A549 (cell line): ENCODE results near the gene C1QL1. TPM values are rescaled to one million over a fixed set of nuclear protein-coding genes. Genes with fewer than 3 reads are reported as not detected.

Source experiments
- ATAC-seq, 2 experiments: fragments of 200-7000 bp in 1 of 2; fragments of >200 bp in 1 of 2; cut with Nextera tagmentation in 1 of 2; cut with Tn5 transposase in 1 of 2; 3 replicates each; pipeline versions ENCODE4 v1.8.0 to v1.9.1; 2018 to 2020; ENCODE audit warnings: mild to moderate bottlenecking in 1 of 2, moderate library complexity in 1 of 2
- CTCF ChIA-PET: fragments of 300-600 bp; sonication (Branson Sonifier 250); formaldehyde crosslinking; extraction: SDS; loops from one replicate; lab custom pipeline; 2021; ENCODE audit warnings: antibody characterized with exemption, inconsistent platforms; lab: Yijun Ruan, JAX
- POLR2A ChIA-PET: fragments of 350-600 bp; formaldehyde crosslinking; extraction: SDS; loops from one replicate; lab custom pipeline; 2021; ENCODE audit warnings: antibody characterized with exemption, inconsistent platforms; lab: Yijun Ruan, JAX
- DNase-seq, 2 experiments: peaks; one replicate each; pipeline versions ENCODE4 v3.0.0 to v3.0.0-alpha.2; 2011 to 2016; ENCODE audit warnings: low read depth in 1 of 2, low spot score in 1 of 2
- FAIRE-seq: peaks from 2 replicates; lab custom pipeline; 2011; peaks lifted over from hg19 to GRCh38; lab: Jason Lieb, UNC
- H3K27ac ChIP-seq, 2 experiments: fragments of >200 bp; sonication (Bioruptor Twin); formaldehyde crosslinking; 3 replicates each; pipeline ENCODE4 v1.5.1; 2016 to 2017
- H3K4me1 ChIP-seq: fragments of >200 bp; sonication (Bioruptor Twin); formaldehyde crosslinking; 3 replicates; pipeline ENCODE4 v1.6.1; 2016
- H3K4me2 ChIP-seq: fragments of >200 bp; sonication (Bioruptor Twin); formaldehyde crosslinking; 3 replicates; pipeline ENCODE4 v1.6.1; 2016
- H3K4me3 ChIP-seq: fragments of >200 bp; sonication (Bioruptor Twin); formaldehyde crosslinking; 3 replicates; pipeline ENCODE4 v1.5.1; 2016
- H3K9me3 ChIP-seq: fragments of >200 bp; sonication (Bioruptor Twin); formaldehyde crosslinking; 3 replicates; pipeline ENCODE4 v1.6.1; 2016
- BHLHE40 ChIP-seq: IDR thresholded peaks from 2 replicates; pipeline ENCODE4 v1.6.1; 2012; ENCODE audit warnings: low read depth, low read length, inconsistent platforms
- CBX2 ChIP-seq: fragments of 200-600 bp; sonication (generic); IDR thresholded peaks from 2 replicates; pipeline ENCODE4 v1.6.1; 2016; ENCODE audit warnings: low read depth, mild to moderate bottlenecking, borderline replicate concordance
- CHD2 ChIP-seq: fragments of 150-350 bp; IDR thresholded peaks from 2 replicates; pipeline ENCODE4 v1.6.1; 2014; ENCODE audit warnings: low read length; ENCODE audit not compliant: partially characterized antibody
- EHMT2 ChIP-seq: fragments of 200-600 bp; sonication (generic); IDR thresholded peaks from 2 replicates; pipeline ENCODE4 v1.6.1; 2016; ENCODE audit warnings: antibody characterized with exemption, low read depth, mild to moderate bottlenecking, moderate library complexity
- ELK1 ChIP-seq: fragments of 150-350 bp; IDR thresholded peaks from 2 replicates; pipeline ENCODE4 v1.6.1; 2014; ENCODE audit warnings: low read depth, mild to moderate bottlenecking, low read length
- ESRRA ChIP-seq: fragments of 150-350 bp; IDR thresholded peaks from 2 replicates; pipeline ENCODE4 v1.6.1; 2014; ENCODE audit warnings: mild to moderate bottlenecking, low read length, borderline replicate concordance
- FOSB ChIP-seq: fragments of 250-450 bp; sonication (Bioruptor Pico); IDR thresholded peaks from 2 replicates; pipeline ENCODE4 v1.5.0; 2020; ENCODE audit warnings: mild to moderate bottlenecking, moderate library complexity
- FOSL2 ChIP-seq, 2 experiments: fragments of 450-650 bp in 1 of 2; fragments of >200 bp in 1 of 2; sonication (Bioruptor Twin) in 1 of 2; formaldehyde crosslinking; IDR thresholded peaks; 2 replicates each; pipeline versions ENCODE4 v1.5.0 to v1.6.1; 2016 to 2020; ENCODE audit warnings: mild to moderate bottlenecking in 1 of 2, moderate library complexity in 1 of 2
- FOXS1 ChIP-seq: fragments of 250-450 bp; sonication (Bioruptor Pico); IDR thresholded peaks from 2 replicates; pipeline ENCODE4 v1.5.0; 2020; ENCODE audit warnings: mild to moderate bottlenecking, moderate library complexity
- HDAC2 ChIP-seq: fragments of 200-600 bp; sonication (generic); IDR thresholded peaks from 2 replicates; pipeline ENCODE4 v1.6.1; 2016
- JUN ChIP-seq, 2 experiments: fragments of >200 bp; sonication (Bioruptor Twin); formaldehyde crosslinking; IDR thresholded peaks; 2 replicates in 1 of 2; 3 replicates in 1 of 2; pipeline ENCODE4 v1.6.1; 2016 to 2017
- KDM1A ChIP-seq: fragments of 200-600 bp; sonication (generic); IDR thresholded peaks from 2 replicates; pipeline ENCODE4 v1.6.1; 2016; ENCODE audit warnings: low read depth, mild to moderate bottlenecking
- MAZ ChIP-seq: fragments of 150-350 bp; IDR thresholded peaks from 2 replicates; pipeline ENCODE4 v1.6.1; 2014; ENCODE audit warnings: antibody characterized with exemption, low read depth, low read length, borderline replicate concordance
- NPAS2 ChIP-seq: fragments of 250-450 bp; sonication (Bioruptor Pico); IDR thresholded peaks from 2 replicates; pipeline ENCODE4 v1.8.0; 2022; ENCODE audit warnings: mild to moderate bottlenecking, moderate library complexity, borderline replicate concordance
- NR3C1 ChIP-seq: fragments of >200 bp; sonication (Bioruptor Twin); formaldehyde crosslinking; IDR thresholded peaks from 3 replicates; pipeline ENCODE4 v1.6.1; 2017
- PBX3 ChIP-seq: IDR thresholded peaks from 2 replicates; pipeline ENCODE4 v1.6.1; 2012
- PHF8 ChIP-seq: fragments of 200-600 bp; sonication (generic); IDR thresholded peaks from 2 replicates; pipeline ENCODE4 v1.6.1; 2016; ENCODE audit warnings: low read depth, mild to moderate bottlenecking, antibody characterized with exemption, moderate library complexity, borderline replicate concordance
- POLR2A ChIP-seq: IDR thresholded peaks from 2 replicates; pipeline ENCODE4 v1.6.1; 2012; ENCODE audit warnings: mild to moderate bottlenecking, low read length
- POLR2AphosphoS2 ChIP-seq: conservative IDR thresholded peaks from 2 replicates; pipeline ENCODE4 v1.6.1; 2012; ENCODE audit warnings: low read length, improper control_type of control experiment, inconsistent platforms
- RAD21 ChIP-seq, 2 experiments: fragments of >200 bp in 1 of 2; sonication (Bioruptor Twin) in 1 of 2; formaldehyde crosslinking in 1 of 2; IDR thresholded peaks in 1 of 2; conservative IDR thresholded peaks in 1 of 2; 2 replicates in 1 of 2; 3 replicates in 1 of 2; pipeline ENCODE4 v1.6.1; 2012 to 2018; ENCODE audit warnings: inconsistent platforms in 1 of 2
- RARB ChIP-seq: fragments of 250-450 bp; sonication (Bioruptor Pico); IDR thresholded peaks from 2 replicates; pipeline ENCODE4 v1.8.0; 2021; ENCODE audit warnings: mild to moderate bottlenecking, moderate library complexity
- REST ChIP-seq: fragments of 200-600 bp; sonication (generic); IDR thresholded peaks from 2 replicates; pipeline ENCODE4 v1.6.1; 2016; ENCODE audit warnings: antibody characterized with exemption, mild to moderate bottlenecking, moderate library complexity
- RFX5 ChIP-seq: fragments of 450-650 bp; IDR thresholded peaks from 2 replicates; pipeline ENCODE4 v1.7.1; 2014; ENCODE audit warnings: antibody characterized with exemption, mild to moderate bottlenecking, moderate library complexity
- RNF2 ChIP-seq: fragments of 200-600 bp; sonication (generic); IDR thresholded peaks from 2 replicates; pipeline ENCODE4 v1.6.1; 2016; ENCODE audit warnings: low read depth, mild to moderate bottlenecking, antibody characterized with exemption, moderate library complexity, borderline replicate concordance
- SREBF2 ChIP-seq: fragments of 450-650 bp; IDR thresholded peaks from 2 replicates; pipeline ENCODE4 v1.6.1; 2014; ENCODE audit warnings: mild to moderate bottlenecking, moderate library complexity
- TFCP2L1 ChIP-seq: fragments of 250-450 bp; sonication (Bioruptor Pico); IDR thresholded peaks from 2 replicates; pipeline ENCODE4 v1.5.0; 2021; ENCODE audit warnings: mild to moderate bottlenecking
- USF2 ChIP-seq: fragments of 450-650 bp; IDR thresholded peaks from 2 replicates; pipeline ENCODE4 v1.6.1; 2014; ENCODE audit warnings: antibody characterized with exemption
- ZSCAN20 ChIP-seq: fragments of 250-450 bp; sonication (Bioruptor Pico); IDR thresholded peaks from 2 replicates; pipeline ENCODE4 v1.8.0; 2022; ENCODE audit warnings: mild to moderate bottlenecking, moderate library complexity
- WGBS: methylation state at CpG from one replicate; pipeline ENCODE4 v1.1.6; 2017; ENCODE audit errors: missing lambda C conversion rate; 5-methylcytosine and 5-hydroxymethylcytosine counted together
- polyA plus RNA-seq, 4 experiments: library from polyadenylated mRNA; depleted of rRNA in 3 of 4; stranded (reverse); fragments of >200 nt; fragmentation: RNase III in 1 of 4; extraction: RNeasy Plus Mini Kit Qiagen cat#74134 plus additional on column Dnase treatment in 1 of 4; gene quantifications; 2 replicates in 3 of 4; 3 replicates in 1 of 4; pipeline ENCODE4 v1.2.3, GENCODE V29; 2011 to 2017

The C1QL1 gene
- polyA plus RNA-seq, 2 of the 4 experiments (the other 2 are of a cell fraction) = 2.6 to 8.5 TPM

GRCh38 chr17:44919411-44919810, 48.7 kb downstream of the C1QL1 start:
- CTCF ChIA-PET = interaction anchor here (0.6 to 38.3 kb wide), 33 partner anchors 8 to 279 kb away, joined by 3 to 1853 read pairs (median 8); partner anchors contain the start of genes ACBD4, C1QL1, DCAKD and EFTUD2
- DNase-seq = no peak
- Histone ChIP-seq H3K9me3 (no peaks in the 10 kb centered on the region), H3K4me3 (no peak overlapping the region), H3K27ac (peak overlapping the region; percentile 14 to 80; a peak in 4 of 6 replicates), H3K4me1 (peaks cover 23% of the 10 kb centered on the region), H3K4me2 (no peak overlapping the region)
- WGBS = 46% methylated on average over 2 of the region's 2 CpGs
- POLR2A ChIA-PET = interaction anchor here (2.2 kb wide), 1 partner anchor 100 kb away, joined by 12 read pairs; no protein-coding TSS in a partner anchor
- no peak for FAIRE-seq
- TF ChIP-seq SREBF2 (no peak), RNF2 (no peak), JUN (IDR thresholded peaks at IDR 0.05) (no peak), ZSCAN20 (no peak), NPAS2 (CRISPR knock-in tag) (no peak)
- peak in 1 of 2 experiments; percentile 3; a peak in 3 of 6 replicates for ATAC-seq

- FAIRE-seq = no peak
- Histone ChIP-seq H3K4me2 (no peak overlapping the region), H3K9me3 (no peaks in the 10 kb centered on the region), H3K4me1 (peaks cover 23% of the 10 kb centered on the region), H3K4me3 (no peak overlapping the region), H3K27ac (peak overlapping the region in 1 of 2 experiments; percentile 86; a peak in 5 of 6 replicates)
- CTCF ChIA-PET = interaction anchor here (0.7 to 38.3 kb wide), 18 partner anchors 9 to 217 kb away, joined by 3 to 1853 read pairs (median 6); partner anchors contain the start of genes ACBD4, DCAKD, EFTUD2 and KIF18B
- TF ChIP-seq MAZ (no peak), FOXS1 (CRISPR knock-in tag) (no peak), FOSL2 (IDR thresholded peaks at IDR 0.05) (no peak), FOSL2 (CRISPR knock-in tag; IDR thresholded peaks at IDR 0.05) (no peak), POLR2AphosphoS2 (no peak), NPAS2 (CRISPR knock-in tag) (no peak), ELK1 (no peak), RARB (CRISPR knock-in tag) (no peak), FOSB (CRISPR knock-in tag) (no peak), RFX5 (no peak), KDM1A (no peak), PBX3 (no peak), HDAC2 (no peak), RAD21 (conservative IDR thresholded peaks at IDR 0.05 in 1 of 2, IDR thresholded peaks at IDR 0.05 in 1 of 2) (no peak), BHLHE40 (no peak), POLR2A (no peak), CHD2 (no peak), EHMT2 (no peak), ESRRA (no peak)
- no peak for ATAC-seq
- WGBS = 95% methylated on average over 2 of the region's 2 CpGs
- POLR2A ChIA-PET = no interaction called here
- DNase-seq = no peak
Measured at GRCh38 chr17:44918006-44918405, 50.1 kb downstream of the C1QL1 start.

- Histone ChIP-seq H3K4me2 (peak overlapping the region; percentile 55), H3K4me1 (peaks cover 23% of the 10 kb centered on the region), H3K27ac (peak overlapping the region; percentile 69 to 86), H3K4me3 (no peak overlapping the region), H3K9me3 (no peaks in the 10 kb centered on the region)
- DNase-seq = no peak
- ATAC-seq = no peak
- ChIA-PET CTCF (interaction anchor here (0.6 to 38.3 kb wide), 14 partner anchors 8 to 218 kb away, joined by 3 to 1853 read pairs (median 7); partner anchors contain the start of genes ACBD4, DCAKD, EFTUD2 and KIF18B), POLR2A (no interaction called here)
- 91% methylated on average over 6 of the region's 6 CpGs for WGBS
- FAIRE-seq = no peak
- TF ChIP-seq ESRRA (no peak), REST (no peak), CBX2 (no peak), USF2 (no peak), BHLHE40 (no peak), FOXS1 (CRISPR knock-in tag) (no peak), NR3C1 (no peak), TFCP2L1 (CRISPR knock-in tag) (no peak), PHF8 (no peak), CHD2 (no peak), KDM1A (no peak)
Measured at GRCh38 chr17:44917456-44917855, 50.6 kb downstream of the C1QL1 start.
